ENCODE data around the gene ELMOD1. TPM values are rescaled to one million over a fixed set of nuclear protein-coding genes. Genes with fewer than 3 reads are reported as not detected.

ELMOD1 gene
- total RNA-seq (2022; extraction: Qiagen RNA extraction; ENCODE audit: low read depth), result 0.25 to 0.42 TPM (median 0.32 TPM) in 5 replicates

GRCh38 chr11:107590460-107591377 is at the start of gene ELMOD1:
Gene ELMOD1 (plus strand): TSS chr11:107591147. CDS start chr11:107618190, 27,043 bp downstream.

GRCh38 chr11:107565219-107565937 is 25.6 kb upstream of the ELMOD1 start, which contains the start of gene ALKBH8:
Gene ALKBH8 (minus strand): TSS chr11:107565735. CDS start chr11:107560893, 4,842 bp downstream.

GRCh38 chr11:107711861-107712755 is 121.2 kb downstream of the ELMOD1 start, which contains the start of gene SLN:
Gene SLN (minus strand): TSS chr11:107712056.

Other genes with a start within 250 kb of the ELMOD1 start
- gene CWF19L2, start 133.3 kb upstream of the ELMOD1 start, total RNA-seq (2022; extraction: Qiagen RNA extraction; ENCODE audit: low read depth), result 3.5 to 4.6 TPM (median 4.0 TPM) in 5 replicates
- 6.9 to 10.8 TPM (median 8.1 TPM) in 5 replicates for gene ALKBH8, start 25.4 kb upstream of the ELMOD1 start, total RNA-seq (2022; extraction: Qiagen RNA extraction; ENCODE audit: low read depth)
- gene SLN, start 120.9 kb downstream of the ELMOD1 start, total RNA-seq (2022; extraction: Qiagen RNA extraction; ENCODE audit: low read depth), result 0.42 to 1.6 TPM (median 0.91 TPM) in 5 replicates